C4-2B (cell line): ENCODE measurements around the gene CCL27.
A peak's percentile ranks its signal among the peaks of the same experiment; 100 is the strongest.

Experiments used
- H3K27ac ChIP-seq: fragments of 450-650 bp; 2 replicates; pipeline ENCODE4 v1.5.1; 2017
- CTCF ChIP-seq: fragments of 450-650 bp; conservative IDR thresholded peaks from 2 replicates; pipeline ENCODE4 v1.5.1; 2017; ENCODE audit warnings: mild to moderate bottlenecking
- ZFX ChIP-seq: fragments of 450-650 bp; IDR thresholded peaks from 2 replicates; pipeline ENCODE4 v1.6.1; 2017

CCL27 gene

GRCh38 chr9:34628656-34629490 is 33.6 kb downstream of the CCL27 start, which contains the start of gene ARID3C:
Gene ARID3C (minus strand): TSS chr9:34629066. CDS start chr9:34628014, 1,052 bp downstream.
- TF ChIP-seq ZFX, result no peak
- TF ChIP-seq CTCF, result no peak
- no peak within 1 kb of the TSS for H3K27ac ChIP-seq

GRCh38 chr9:34627716-34628655 is 34.5 kb downstream of the CCL27 start:
- H3K27ac ChIP-seq, result no peak overlapping the region
- no peak for TF ChIP-seq ZFX
- no peak for TF ChIP-seq CTCF

- TF ChIP-seq ZFX, result no peak
- no peak for TF ChIP-seq CTCF
These were observed 37.3 kb downstream of the CCL27 start for GRCh38 chr9:34625186-34625486.

GRCh38 chr9:34624475-34625185 is 37.8 kb downstream of the CCL27 start:
- no peak for TF ChIP-seq ZFX
- no peak overlapping the region for H3K27ac ChIP-seq

More at GRCh38 chr9:34625186-34625486, 37.3 kb downstream of the CCL27 start:
- no peak overlapping the region for H3K27ac ChIP-seq

- no peak overlapping the region for H3K27ac ChIP-seq
- TF ChIP-seq CTCF, result no peak
- no peak for TF ChIP-seq ZFX
These were observed 38.9 kb downstream of the CCL27 start for GRCh38 chr9:34623374-34624235.

GRCh38 chr9:34620061-34620994 is 42.1 kb downstream of the CCL27 start, which contains the start of gene DCTN3:
Gene DCTN3 (minus strand): TSS chr9:34620495. CDS start chr9:34620464, 31 bp downstream.
- H3K27ac ChIP-seq, result peak within 1 kb of the TSS; percentile 72
- TF ChIP-seq CTCF, result no peak
- TF ChIP-seq ZFX, result peak; percentile 35; the same call in 1 of the 2 replicates
